HEK293 (cell line): ENCODE results near the gene UMAD1.

Experiments used
- CTCF ChIA-PET: fragments of 350-600 bp; formaldehyde crosslinking; extraction: SDS; loops from one replicate; lab custom pipeline; 2021; ENCODE audit warnings: antibody characterized with exemption; lab: Yijun Ruan, JAX
- POLR2A ChIA-PET: fragments of 300-600 bp; formaldehyde crosslinking; extraction: SDS; loops from one replicate; lab custom pipeline; 2020; ENCODE audit warnings: antibody characterized with exemption, inconsistent platforms; lab: Yijun Ruan, JAX
- H3K27ac ChIP-seq: fragments of 200-500 bp; sonication (Bioruptor generic); 2 replicates; pipeline ENCODE4 v1.5.1; 2014; ENCODE audit warnings: low read depth, low read length, control low read depth, inconsistent platforms; ENCODE audit errors: extremely low read depth
- H3K36me3 ChIP-seq, 2 experiments: fragments of 200-500 bp in 1 of 2; sonication (Bioruptor generic) in 1 of 2; 1 replicate in 1 of 2; 2 replicates in 1 of 2; pipeline ENCODE4 v1.5.1; 2014 to 2017; ENCODE audit warnings: inconsistent platforms in 2 of 2, low read length in 2 of 2; ENCODE audit not compliant: control insufficient read depth in 2 of 2, insufficient read depth in 1 of 2
- H3K4me1 ChIP-seq: fragments of 200-500 bp; sonication (Bioruptor generic); 2 replicates; pipeline ENCODE4 v1.5.1; 2014; ENCODE audit warnings: mild to moderate bottlenecking, low read length, inconsistent platforms; ENCODE audit not compliant: control insufficient read depth, insufficient read depth
- H3K4me3 ChIP-seq: 2 replicates; pipeline ENCODE4 v1.5.1; 2011; ENCODE audit warnings: low read depth, mild to moderate bottlenecking, control low read depth, low read length, moderate library complexity
- H3K9me3 ChIP-seq: fragments of 200-500 bp; sonication (Bioruptor generic); 2 replicates; pipeline ENCODE4 v1.5.1; 2014; ENCODE audit warnings: low read depth, low read length, inconsistent platforms; ENCODE audit not compliant: control insufficient read depth, insufficient read depth
- GLIS2 ChIP-seq: fragments of 450-650 bp; formaldehyde crosslinking; IDR thresholded peaks from 2 replicates; pipeline ENCODE4 v1.5.1; 2016; ENCODE audit warnings: missing biosample characterization, missing genetic modification characterization
- ZBTB7A ChIP-seq: fragments of 450-650 bp; formaldehyde crosslinking; IDR thresholded peaks from 2 replicates; pipeline ENCODE4 v1.5.1; 2016; ENCODE audit warnings: low read depth, missing biosample characterization, missing genetic modification characterization
- ZNF174 ChIP-seq: fragments of 450-650 bp; formaldehyde crosslinking; IDR thresholded peaks from 2 replicates; pipeline ENCODE4 v1.5.0; 2017; ENCODE audit warnings: missing biosample characterization, mild to moderate bottlenecking, missing genetic modification characterization
- ZNF391 ChIP-seq: fragments of 450-650 bp; formaldehyde crosslinking; IDR thresholded peaks from 2 replicates; pipeline ENCODE4 v1.5.1; 2016; ENCODE audit warnings: low read depth, missing biosample characterization, missing genetic modification characterization, borderline replicate concordance
- ZNF48 ChIP-seq: fragments of 450-650 bp; formaldehyde crosslinking; IDR thresholded peaks from 2 replicates; pipeline ENCODE4 v1.5.1; 2016; ENCODE audit warnings: missing biosample characterization, missing genetic modification characterization
- ZNF521 ChIP-seq: fragments of 450-650 bp; formaldehyde crosslinking; IDR thresholded peaks from 2 replicates; pipeline ENCODE4 v1.5.1; 2017; ENCODE audit warnings: missing biosample characterization, mild to moderate bottlenecking, missing genetic modification characterization
- ZNF544 ChIP-seq: fragments of 450-650 bp; formaldehyde crosslinking; IDR thresholded peaks from 2 replicates; pipeline ENCODE4 v1.5.0; 2017; ENCODE audit warnings: missing biosample characterization, missing genetic modification characterization
- ZNF654 ChIP-seq: fragments of 450-650 bp; formaldehyde crosslinking; IDR thresholded peaks from 2 replicates; pipeline ENCODE4 v1.5.1; 2016; ENCODE audit warnings: low read depth, missing biosample characterization, missing genetic modification characterization
- ZNF658 ChIP-seq: fragments of 450-650 bp; formaldehyde crosslinking; IDR thresholded peaks from 2 replicates; pipeline ENCODE4; 2016; ENCODE audit warnings: missing biosample characterization, missing genetic modification characterization
- ZNF777 ChIP-seq: fragments of 450-650 bp; formaldehyde crosslinking; IDR thresholded peaks from 2 replicates; pipeline ENCODE4 v1.5.1; 2017; ENCODE audit warnings: missing biosample characterization, missing genetic modification characterization, borderline replicate concordance
- TF ChIP-seq, protein P1 (sequence below): fragments of 450-650 bp; formaldehyde crosslinking; conservative IDR thresholded peaks from 2 replicates; pipeline ENCODE4 v1.5.1; 2016; ENCODE audit warnings: low read depth, missing biosample characterization, missing genetic modification characterization
- TF ChIP-seq, protein P2 (sequence below): fragments of 450-650 bp; formaldehyde crosslinking; optimal IDR thresholded peaks from 2 replicates; pipeline ENCODE3; 2016; ENCODE audit warnings: missing biosample characterization, mild to moderate bottlenecking, missing genetic modification characterization
- TF ChIP-seq, protein P3 (sequence below): fragments of 450-650 bp; formaldehyde crosslinking; IDR thresholded peaks from 2 replicates; pipeline ENCODE4 v1.5.0; 2017; ENCODE audit warnings: missing biosample characterization, missing genetic modification characterization, borderline replicate concordance
- TF ChIP-seq, protein P4 (sequence below): fragments of 450-650 bp; formaldehyde crosslinking; IDR thresholded peaks from 2 replicates; pipeline ENCODE4 v1.5.1; 2017; ENCODE audit warnings: missing biosample characterization, missing genetic modification characterization
- TF ChIP-seq, protein P5 (sequence below): fragments of 450-650 bp; formaldehyde crosslinking; IDR thresholded peaks from 2 replicates; pipeline ENCODE4 v1.5.1; 2016; ENCODE audit warnings: missing biosample characterization, missing genetic modification characterization, low read depth
- TF ChIP-seq, protein P6 (sequence below): fragments of 450-650 bp; formaldehyde crosslinking; IDR thresholded peaks from 2 replicates; pipeline ENCODE4 v1.5.1; 2016; ENCODE audit warnings: missing biosample characterization, missing genetic modification characterization

Gene UMAD1

DNA sequence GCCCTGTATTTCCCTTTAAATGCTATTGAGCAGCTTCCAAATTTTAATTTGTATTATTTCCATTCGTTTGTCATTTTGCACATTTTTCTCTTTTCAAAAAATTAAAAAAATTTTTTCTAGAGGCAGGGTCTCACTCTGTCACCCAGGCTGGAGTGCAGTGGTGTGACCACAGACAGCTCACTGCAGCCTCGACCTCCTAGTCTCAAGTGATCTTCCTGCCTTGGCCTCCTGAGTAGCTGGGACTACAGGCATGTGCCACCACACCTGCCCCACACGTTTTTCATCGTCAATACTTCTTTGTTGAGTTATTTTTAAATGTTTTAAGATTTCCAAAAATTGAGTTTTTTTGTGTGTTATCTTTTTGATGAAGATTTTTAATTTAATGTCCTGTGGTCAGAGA, 73.2 kb downstream of the UMAD1 start:
- Histone ChIP-seq H3K4me1 (peaks cover 11% of the 10 kb centered on the region), H3K36me3 (no peaks in the 10 kb centered on the region), H3K4me3 (no peak overlapping the region), H3K27ac (no peak overlapping the region), H3K9me3 (no peaks in the 10 kb centered on the region)
- TF ChIP-seq ZNF391 (tag by site-specific recombination) (no peak), ZNF654 (tag by site-specific recombination) (no peak), GLIS2 (no peak), ZNF544 (no peak), ZNF174 (tag by site-specific recombination) (no peak), ZNF521 (tag by site-specific recombination) (no peak), ZNF777 (tag by site-specific recombination) (no peak), ZNF48 (no peak), ZBTB7A (tag by site-specific recombination) (no peak), ZNF658 (tag by site-specific recombination) (no peak)
- TF ChIP-seq, protein P1, sequence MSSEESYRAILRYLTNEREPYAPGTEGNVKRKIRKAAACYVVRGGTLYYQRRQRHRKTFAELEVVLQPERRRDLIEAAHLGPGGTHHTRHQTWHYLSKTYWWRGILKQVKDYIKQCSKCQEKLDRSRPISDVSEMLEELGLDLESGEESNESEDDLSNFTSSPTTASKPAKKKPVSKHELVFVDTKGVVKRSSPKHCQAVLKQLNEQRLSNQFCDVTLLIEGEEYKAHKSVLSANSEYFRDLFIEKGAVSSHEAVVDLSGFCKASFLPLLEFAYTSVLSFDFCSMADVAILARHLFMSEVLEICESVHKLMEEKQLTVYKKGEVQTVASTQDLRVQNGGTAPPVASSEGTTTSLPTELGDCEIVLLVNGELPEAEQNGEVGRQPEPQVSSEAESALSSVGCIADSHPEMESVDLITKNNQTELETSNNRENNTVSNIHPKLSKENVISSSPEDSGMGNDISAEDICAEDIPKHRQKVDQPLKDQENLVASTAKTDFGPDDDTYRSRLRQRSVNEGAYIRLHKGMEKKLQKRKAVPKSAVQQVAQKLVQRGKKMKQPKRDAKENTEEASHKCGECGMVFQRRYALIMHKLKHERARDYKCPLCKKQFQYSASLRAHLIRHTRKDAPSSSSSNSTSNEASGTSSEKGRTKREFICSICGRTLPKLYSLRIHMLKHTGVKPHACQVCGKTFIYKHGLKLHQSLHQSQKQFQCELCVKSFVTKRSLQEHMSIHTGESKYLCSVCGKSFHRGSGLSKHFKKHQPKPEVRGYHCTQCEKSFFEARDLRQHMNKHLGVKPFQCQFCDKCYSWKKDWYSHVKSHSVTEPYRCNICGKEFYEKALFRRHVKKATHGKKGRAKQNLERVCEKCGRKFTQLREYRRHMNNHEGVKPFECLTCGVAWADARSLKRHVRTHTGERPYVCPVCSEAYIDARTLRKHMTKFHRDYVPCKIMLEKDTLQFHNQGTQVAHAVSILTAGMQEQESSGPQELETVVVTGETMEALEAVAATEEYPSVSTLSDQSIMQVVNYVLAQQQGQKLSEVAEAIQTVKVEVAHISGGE: no peak
- TF ChIP-seq, protein P2, sequence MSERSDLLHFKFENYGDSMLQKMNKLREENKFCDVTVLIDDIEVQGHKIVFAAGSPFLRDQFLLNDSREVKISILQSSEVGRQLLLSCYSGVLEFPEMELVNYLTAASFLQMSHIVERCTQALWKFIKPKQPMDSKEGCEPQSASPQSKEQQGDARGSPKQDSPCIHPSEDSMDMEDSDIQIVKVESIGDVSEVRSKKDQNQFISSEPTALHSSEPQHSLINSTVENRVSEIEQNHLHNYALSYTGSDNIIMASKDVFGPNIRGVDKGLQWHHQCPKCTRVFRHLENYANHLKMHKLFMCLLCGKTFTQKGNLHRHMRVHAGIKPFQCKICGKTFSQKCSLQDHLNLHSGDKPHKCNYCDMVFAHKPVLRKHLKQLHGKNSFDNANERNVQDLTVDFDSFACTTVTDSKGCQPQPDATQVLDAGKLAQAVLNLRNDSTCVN (tag by site-specific recombination): no peak
- TF ChIP-seq, protein P3, sequence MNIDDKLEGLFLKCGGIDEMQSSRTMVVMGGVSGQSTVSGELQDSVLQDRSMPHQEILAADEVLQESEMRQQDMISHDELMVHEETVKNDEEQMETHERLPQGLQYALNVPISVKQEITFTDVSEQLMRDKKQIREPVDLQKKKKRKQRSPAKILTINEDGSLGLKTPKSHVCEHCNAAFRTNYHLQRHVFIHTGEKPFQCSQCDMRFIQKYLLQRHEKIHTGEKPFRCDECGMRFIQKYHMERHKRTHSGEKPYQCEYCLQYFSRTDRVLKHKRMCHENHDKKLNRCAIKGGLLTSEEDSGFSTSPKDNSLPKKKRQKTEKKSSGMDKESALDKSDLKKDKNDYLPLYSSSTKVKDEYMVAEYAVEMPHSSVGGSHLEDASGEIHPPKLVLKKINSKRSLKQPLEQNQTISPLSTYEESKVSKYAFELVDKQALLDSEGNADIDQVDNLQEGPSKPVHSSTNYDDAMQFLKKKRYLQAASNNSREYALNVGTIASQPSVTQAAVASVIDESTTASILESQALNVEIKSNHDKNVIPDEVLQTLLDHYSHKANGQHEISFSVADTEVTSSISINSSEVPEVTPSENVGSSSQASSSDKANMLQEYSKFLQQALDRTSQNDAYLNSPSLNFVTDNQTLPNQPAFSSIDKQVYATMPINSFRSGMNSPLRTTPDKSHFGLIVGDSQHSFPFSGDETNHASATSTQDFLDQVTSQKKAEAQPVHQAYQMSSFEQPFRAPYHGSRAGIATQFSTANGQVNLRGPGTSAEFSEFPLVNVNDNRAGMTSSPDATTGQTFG (tag by site-specific recombination): no peak
- TF ChIP-seq, protein P4, sequence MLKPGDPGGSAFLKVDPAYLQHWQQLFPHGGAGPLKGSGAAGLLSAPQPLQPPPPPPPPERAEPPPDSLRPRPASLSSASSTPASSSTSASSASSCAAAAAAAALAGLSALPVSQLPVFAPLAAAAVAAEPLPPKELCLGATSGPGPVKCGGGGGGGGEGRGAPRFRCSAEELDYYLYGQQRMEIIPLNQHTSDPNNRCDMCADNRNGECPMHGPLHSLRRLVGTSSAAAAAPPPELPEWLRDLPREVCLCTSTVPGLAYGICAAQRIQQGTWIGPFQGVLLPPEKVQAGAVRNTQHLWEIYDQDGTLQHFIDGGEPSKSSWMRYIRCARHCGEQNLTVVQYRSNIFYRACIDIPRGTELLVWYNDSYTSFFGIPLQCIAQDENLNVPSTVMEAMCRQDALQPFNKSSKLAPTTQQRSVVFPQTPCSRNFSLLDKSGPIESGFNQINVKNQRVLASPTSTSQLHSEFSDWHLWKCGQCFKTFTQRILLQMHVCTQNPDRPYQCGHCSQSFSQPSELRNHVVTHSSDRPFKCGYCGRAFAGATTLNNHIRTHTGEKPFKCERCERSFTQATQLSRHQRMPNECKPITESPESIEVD: no peak
- TF ChIP-seq, protein P5, sequence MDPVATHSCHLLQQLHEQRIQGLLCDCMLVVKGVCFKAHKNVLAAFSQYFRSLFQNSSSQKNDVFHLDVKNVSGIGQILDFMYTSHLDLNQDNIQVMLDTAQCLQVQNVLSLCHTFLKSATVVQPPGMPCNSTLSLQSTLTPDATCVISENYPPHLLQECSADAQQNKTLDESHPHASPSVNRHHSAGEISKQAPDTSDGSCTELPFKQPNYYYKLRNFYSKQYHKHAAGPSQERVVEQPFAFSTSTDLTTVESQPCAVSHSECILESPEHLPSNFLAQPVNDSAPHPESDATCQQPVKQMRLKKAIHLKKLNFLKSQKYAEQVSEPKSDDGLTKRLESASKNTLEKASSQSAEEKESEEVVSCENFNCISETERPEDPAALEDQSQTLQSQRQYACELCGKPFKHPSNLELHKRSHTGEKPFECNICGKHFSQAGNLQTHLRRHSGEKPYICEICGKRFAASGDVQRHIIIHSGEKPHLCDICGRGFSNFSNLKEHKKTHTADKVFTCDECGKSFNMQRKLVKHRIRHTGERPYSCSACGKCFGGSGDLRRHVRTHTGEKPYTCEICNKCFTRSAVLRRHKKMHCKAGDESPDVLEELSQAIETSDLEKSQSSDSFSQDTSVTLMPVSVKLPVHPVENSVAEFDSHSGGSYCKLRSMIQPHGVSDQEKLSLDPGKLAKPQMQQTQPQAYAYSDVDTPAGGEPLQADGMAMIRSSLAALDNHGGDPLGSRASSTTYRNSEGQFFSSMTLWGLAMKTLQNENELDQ (tag by site-specific recombination): no peak
- TF ChIP-seq, protein P6, sequence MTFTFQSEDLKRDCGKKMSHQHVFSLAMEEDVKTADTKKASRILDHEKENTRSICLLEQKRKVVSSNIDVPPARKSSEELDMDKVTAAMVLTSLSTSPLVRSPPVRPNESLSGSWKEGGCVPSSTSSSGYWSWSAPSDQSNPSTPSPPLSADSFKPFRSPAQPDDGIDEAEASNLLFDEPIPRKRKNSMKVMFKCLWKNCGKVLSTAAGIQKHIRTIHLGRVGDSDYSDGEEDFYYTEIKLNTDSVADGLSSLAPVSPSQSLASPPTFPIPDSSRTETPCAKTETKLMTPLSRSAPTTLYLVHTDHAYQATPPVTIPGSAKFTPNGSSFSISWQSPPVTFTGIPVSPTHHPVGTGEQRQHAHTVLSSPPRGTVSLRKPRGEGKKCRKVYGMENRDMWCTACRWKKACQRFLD (tag by site-specific recombination): no peak
- POLR2A ChIA-PET: no interaction called here
- CTCF ChIA-PET: interaction anchor here (0.7 to 1.5 kb wide), 4 partner anchors 25 to 1277 kb away, joined by 3 to 5 read pairs (median 4); no protein-coding TSS in a partner anchor
